Mesodermal cell (in vitro differentiated cells): ENCODE measurements around the gene SGMS1.
"Not testable (repeated sequence)": the region's sequence is repeated elsewhere in the genome, so short reads cannot be mapped to it uniquely, and the experiment has no call there.

ENCODE experiments used
- H3K27ac ChIP-seq: 2 replicates; pipeline ENCODE4 v1.7.0; 2013; ENCODE audit warnings: mild to moderate bottlenecking, low read depth, low read length, moderate library complexity; ENCODE audit not compliant: severe bottlenecking
- H3K36me3 ChIP-seq: 2 replicates; pipeline ENCODE4 v1.7.1; 2013; ENCODE audit warnings: mild to moderate bottlenecking, low read length, moderate library complexity; ENCODE audit not compliant: control insufficient read depth, insufficient read depth
- H3K4me1 ChIP-seq: one replicate; pipeline ENCODE4 v1.7.1; 2013; ENCODE audit warnings: mild to moderate bottlenecking, low read length; ENCODE audit not compliant: insufficient read depth, control insufficient read depth, poor library complexity, severe bottlenecking
- H3K4me3 ChIP-seq: 2 replicates; pipeline ENCODE4 v1.7.0; 2013; ENCODE audit warnings: low read length, control low read depth, mild to moderate bottlenecking; ENCODE audit not compliant: insufficient read depth, poor library complexity, severe bottlenecking; ENCODE audit errors: extremely low read depth
- H3K9me3 ChIP-seq: 2 replicates; pipeline ENCODE4 v1.7.1; 2013; ENCODE audit warnings: mild to moderate bottlenecking, low read length, moderate library complexity; ENCODE audit not compliant: control insufficient read depth
- WGBS, 2 experiments: methylation state at CpG; one replicate each; pipeline ENCODE4 v1.1.5; 2013; ENCODE audit warnings: missing lambda C conversion rate in 2 of 2; ENCODE audit not compliant: insufficient coverage in 2 of 2; 5-methylcytosine and 5-hydroxymethylcytosine counted together

SGMS1 gene

DNA sequence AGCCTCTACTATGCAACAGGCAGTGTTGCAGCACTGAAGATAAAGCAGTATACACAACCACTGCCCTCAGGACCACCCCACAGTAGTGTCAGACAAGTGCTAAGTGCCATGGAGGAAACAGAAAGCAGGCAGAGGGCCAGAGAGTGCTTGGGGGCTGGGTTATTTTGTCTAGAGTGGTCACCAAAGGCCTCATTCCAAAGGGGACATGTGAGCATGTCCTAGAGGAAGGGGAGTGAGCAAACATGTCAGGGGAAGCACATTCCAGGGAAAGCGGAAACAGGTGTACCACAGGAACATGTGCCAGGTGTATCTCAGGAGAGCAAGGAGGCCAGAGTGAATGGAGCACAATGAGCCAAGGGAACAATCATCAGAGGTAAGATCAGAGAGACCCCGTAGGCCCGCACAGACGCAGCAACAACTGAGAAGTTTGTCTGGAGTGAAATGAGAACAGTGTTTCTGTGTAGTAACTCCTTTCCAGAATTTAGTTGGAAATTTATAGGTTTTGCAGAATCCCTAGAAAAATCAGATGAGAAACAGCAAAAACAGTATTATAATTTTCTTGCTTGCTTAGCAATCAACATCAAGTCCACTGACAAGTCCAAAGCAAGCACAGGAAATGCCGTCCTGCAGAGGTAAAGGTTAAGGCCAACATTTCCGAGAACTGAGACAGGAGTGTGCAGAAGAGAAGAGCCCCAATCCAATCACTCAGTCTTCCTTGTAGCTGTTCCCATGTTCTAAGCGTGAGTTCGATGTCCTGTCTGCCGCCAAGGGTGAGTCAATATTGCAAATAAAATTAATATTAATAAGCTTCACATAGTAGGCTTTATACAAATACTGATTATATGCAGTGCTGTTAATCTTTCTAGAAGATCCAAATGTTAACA lies 67.3 kb downstream of the SGMS1 start:
- Histone ChIP-seq H3K4me3 (no peak overlapping the region), H3K4me1 (no peaks in the 10 kb centered on the region)
- WGBS, 2 experiments, result 96 to 97% methylated on average over 5 to 6 of the region's 9 CpGs

DNA sequence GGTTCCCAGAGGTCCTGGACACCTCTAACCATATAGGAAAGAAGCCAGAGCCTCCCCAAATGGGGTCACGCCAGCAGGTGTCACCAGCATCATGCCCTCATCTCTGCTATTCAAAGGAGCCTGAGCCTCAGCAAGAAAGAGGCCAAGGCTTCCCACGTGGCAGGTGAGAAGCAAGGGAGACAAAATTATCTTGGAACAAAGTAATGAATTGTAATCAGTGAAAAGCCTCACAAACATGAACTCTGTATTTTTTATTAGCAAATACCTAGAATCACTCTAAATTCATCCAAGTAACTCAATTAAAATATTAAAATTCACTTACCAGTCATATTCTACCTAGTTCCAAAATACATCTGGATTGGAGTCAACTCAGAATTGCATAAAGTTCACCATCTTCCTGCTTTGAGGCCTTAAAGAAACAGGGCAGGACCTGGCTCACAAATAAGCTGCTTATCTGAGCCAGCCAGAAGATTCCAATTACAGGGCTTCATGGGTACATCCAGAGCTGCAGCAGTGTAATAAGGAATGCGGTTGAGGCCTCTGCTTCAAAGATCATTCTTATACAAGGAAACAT lies 68.7 kb downstream of the SGMS1 start:
- H3K36me3 ChIP-seq, result no peaks in the 10 kb centered on the region
- no peaks in the 10 kb centered on the region for H3K9me3 ChIP-seq
- WGBS, 2 experiments, result no CpG with 5 or more reads among the region's 3 CpGs
- no peaks in the 10 kb centered on the region for H3K4me1 ChIP-seq
- no peak overlapping the region for H3K27ac ChIP-seq
- H3K4me3 ChIP-seq, result no peak overlapping the region

More for the DNA sequence above, 67.3 kb downstream of the SGMS1 start:
- Histone ChIP-seq H3K27ac (no peak overlapping the region), H3K36me3 (no peaks in the 10 kb centered on the region), H3K9me3 (no peaks in the 10 kb centered on the region)

DNA sequence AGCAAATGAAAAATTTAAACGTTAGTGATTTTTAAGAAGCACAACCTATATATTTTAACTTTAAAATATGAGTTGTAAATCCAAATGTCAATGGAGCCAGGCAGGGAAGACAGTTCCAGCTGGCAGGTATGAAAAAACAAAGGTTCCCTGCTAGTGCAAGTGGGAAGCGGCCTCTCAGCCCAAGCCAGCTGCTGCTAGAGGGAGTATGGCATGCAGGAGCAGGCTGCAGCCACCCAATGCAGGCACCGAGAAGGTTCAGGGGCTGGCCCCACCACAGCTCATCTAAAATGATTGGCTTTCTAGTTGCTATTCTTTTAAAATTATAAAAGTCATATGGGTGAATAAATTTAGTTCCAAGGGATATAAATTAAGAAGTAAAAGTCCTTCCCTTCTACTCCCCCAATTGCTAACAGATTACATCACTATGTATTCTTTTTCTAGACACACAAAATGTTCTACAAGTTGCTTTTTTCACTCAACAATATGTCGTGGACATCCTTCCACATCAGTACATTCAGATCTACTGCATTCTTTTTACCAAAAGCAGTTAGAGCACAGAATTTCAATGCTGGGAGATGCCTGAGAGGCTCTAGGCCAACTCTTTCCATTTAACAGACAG lies 69.3 kb downstream of the SGMS1 start:
- no peak overlapping the region for H3K4me3 ChIP-seq
- H3K4me1 ChIP-seq, result no peaks in the 10 kb centered on the region
- 89 to 93% methylated on average over 2 of the region's 4 CpGs for WGBS, 2 experiments
- H3K27ac ChIP-seq, result no peak overlapping the region
- no peaks in the 10 kb centered on the region for H3K9me3 ChIP-seq
- H3K36me3 ChIP-seq, result no peaks in the 10 kb centered on the region

DNA sequence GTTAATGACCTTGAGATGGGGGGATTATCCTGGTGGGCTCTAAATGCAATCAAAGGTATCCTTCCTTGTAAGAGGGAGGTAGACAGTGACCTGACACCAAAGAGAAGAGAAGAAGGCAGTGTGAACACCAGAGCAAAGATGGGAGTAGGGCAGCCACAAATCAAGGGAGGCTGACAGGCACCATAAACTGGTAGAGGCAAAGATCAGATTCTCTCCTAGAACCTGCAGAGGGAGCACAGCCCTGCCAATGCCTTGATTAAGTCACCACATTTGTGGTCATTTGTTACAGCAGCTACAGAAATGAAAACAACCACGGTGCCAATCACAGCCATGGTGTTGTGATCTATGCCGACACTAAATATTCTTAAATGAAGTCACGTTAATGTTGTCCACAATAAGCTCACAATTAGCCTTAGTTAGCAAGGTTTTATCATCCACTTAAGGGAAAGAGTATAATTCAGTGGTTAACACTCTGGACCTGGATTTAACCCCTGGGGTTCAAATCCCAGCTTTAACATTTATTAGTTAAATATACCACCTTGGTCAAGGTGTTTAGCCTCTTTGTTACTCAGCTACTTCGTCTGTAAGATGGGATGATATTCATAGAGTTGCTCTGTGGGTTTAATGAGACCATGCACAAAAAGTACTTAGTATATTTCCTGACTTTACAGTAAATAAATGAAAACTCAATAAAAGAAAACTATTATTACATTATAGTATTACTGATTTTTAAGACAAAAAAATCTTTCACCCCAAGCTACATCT lies 70.8 kb downstream of the SGMS1 start:
- no peaks in the 10 kb centered on the region for H3K36me3 ChIP-seq
- H3K9me3 ChIP-seq, result peaks cover 4% of the 10 kb centered on the region
- no peak overlapping the region for H3K27ac ChIP-seq
- 83 to 84% methylated on average over 3 of the region's 4 CpGs for WGBS, 2 experiments
- H3K4me3 ChIP-seq, result no peak overlapping the region
- no peaks in the 10 kb centered on the region for H3K4me1 ChIP-seq

DNA sequence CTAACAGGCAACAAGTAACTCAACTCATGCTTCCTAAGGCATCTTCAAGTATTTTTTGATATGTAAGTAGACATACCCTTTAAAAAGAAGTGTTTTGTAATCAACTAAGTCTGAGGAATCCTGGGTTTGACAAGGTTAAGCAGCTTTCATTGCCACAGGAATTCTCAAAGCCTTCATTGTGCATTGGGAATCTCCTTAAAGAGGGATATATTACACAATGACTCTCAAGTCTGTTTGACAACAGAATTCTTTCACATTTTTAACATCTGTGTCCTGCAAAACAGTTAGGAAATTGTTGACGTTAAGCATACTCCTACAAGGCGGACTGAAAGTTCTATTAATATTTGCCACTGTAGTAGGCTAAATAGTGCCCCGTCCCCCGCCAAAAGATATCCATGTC lies 71.4 kb downstream of the SGMS1 start:
- no peaks in the 10 kb centered on the region for H3K4me1 ChIP-seq
- no peak overlapping the region for H3K4me3 ChIP-seq
- WGBS, 2 experiments, result 86 to 100% methylated on average over 1 to 3 of the region's 4 CpGs
- H3K9me3 ChIP-seq, result peaks cover 8% of the 10 kb centered on the region
- H3K36me3 ChIP-seq, result no peaks in the 10 kb centered on the region
- no peak overlapping the region for H3K27ac ChIP-seq

DNA sequence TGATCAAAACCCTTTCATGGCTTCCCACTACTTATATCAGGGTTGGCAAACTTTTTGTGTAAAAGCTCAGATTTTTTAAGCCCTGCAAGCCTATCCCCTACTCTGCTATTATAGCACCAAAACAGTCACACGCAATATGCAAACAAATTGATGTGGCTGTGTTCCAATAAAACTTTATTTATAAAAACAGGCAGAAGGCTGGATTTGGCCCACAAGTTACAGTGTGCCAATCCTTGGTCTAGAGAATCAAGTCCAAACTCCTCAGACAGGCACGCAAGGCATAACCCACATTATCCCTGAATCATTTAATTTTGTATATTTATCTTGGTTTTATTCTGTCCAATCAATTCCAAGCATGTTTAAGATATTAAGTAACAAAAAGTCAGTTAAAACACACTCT lies 71.9 kb downstream of the SGMS1 start:
- Histone ChIP-seq H3K9me3 (peaks cover 8% of the 10 kb centered on the region), H3K4me3 (no peak overlapping the region), H3K27ac (no peak overlapping the region), H3K36me3 (no peaks in the 10 kb centered on the region), H3K4me1 (no peaks in the 10 kb centered on the region)
- WGBS, 2 experiments, result 100% methylated on average over 1 of the region's 2 CpGs; no CpG with 5 or more reads in 1 of the 2 experiments

DNA sequence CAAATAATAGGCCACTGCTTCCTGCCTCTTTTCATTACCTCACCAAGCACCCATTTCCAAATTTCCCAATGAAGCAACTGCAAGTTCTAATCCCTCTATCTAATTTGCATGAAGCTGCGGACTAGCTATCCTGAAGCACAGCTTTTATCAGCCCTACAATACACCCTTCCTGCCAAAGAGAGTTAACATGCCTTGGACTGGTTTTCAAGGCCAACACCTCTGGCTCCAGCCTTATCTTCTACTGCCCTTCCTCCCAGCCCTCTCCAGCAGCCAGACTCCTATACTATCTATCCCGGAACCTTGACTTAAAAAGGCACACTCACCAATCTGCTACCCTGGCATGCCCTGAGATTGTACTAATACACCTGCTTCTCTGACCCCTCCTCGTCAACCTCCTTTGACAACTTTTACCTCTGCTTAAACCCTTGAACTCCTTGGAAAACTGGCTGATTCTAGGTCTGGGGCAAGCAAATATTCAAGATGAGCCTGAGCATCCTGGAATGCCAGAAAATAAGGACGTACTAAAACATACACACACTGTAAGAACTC lies 73.4 kb downstream of the SGMS1 start:
- WGBS, 2 experiments, result 64 to 71% methylated on average over 3 of the region's 4 CpGs

DNA sequence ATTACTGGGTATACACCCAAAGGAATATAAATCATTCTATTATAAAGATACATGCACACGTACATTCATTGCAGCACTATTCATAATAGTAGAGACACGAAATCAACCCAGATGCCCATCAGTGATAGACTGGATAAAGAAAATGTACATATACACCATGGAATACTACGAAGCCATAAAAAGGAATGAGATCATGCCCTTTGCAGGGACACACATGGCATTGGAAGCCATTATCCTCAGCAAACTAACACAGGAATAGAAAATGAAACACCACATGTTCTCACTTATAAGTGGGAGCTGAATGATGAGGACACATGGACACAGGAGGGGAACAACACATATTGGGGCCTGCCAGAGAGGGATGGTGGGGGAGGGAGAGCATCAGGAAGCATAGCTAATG lies 74.6 kb downstream of the SGMS1 start:
- H3K36me3 ChIP-seq, H3K4me3 ChIP-seq, H3K4me1 ChIP-seq, H3K27ac ChIP-seq, H3K9me3 ChIP-seq: not testable (repeated sequence)
- 100% methylated on average over 2 of the region's 3 CpGs; no CpG with 5 or more reads in 1 of the 2 experiments for WGBS, 2 experiments

More for the DNA sequence above, 73.4 kb downstream of the SGMS1 start:
- Histone ChIP-seq H3K36me3 (no peaks in the 10 kb centered on the region), H3K4me3 (no peak overlapping the region), H3K4me1 (no peaks in the 10 kb centered on the region), H3K9me3 (peaks cover 8% of the 10 kb centered on the region), H3K27ac (peak overlapping the region; percentile 36)

DNA sequence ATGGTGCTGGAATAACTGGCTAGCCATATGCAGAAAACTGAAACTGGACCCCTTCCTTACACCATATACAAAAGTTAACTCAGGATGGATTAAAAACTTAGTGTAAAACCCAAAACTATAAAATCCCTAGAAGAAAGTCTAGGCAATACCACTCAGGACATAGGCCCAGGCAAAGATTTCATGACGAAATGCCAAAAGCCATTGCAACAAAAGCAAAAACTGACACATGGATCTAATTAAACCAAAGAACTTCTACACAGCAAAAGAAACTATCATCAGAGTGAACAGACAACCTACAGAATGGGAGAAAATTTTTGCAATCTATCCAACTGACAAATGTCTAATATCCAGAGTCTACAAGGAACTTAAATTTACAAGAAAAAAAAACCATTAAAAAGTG lies 75.3 kb downstream of the SGMS1 start:
- not testable (repeated sequence) for H3K4me3 ChIP-seq, H3K4me1 ChIP-seq, H3K36me3 ChIP-seq, H3K9me3 ChIP-seq, H3K27ac ChIP-seq
- 78% methylated on average over 1 of the region's 1 CpG; no CpG with 5 or more reads in 1 of the 2 experiments for WGBS, 2 experiments

DNA sequence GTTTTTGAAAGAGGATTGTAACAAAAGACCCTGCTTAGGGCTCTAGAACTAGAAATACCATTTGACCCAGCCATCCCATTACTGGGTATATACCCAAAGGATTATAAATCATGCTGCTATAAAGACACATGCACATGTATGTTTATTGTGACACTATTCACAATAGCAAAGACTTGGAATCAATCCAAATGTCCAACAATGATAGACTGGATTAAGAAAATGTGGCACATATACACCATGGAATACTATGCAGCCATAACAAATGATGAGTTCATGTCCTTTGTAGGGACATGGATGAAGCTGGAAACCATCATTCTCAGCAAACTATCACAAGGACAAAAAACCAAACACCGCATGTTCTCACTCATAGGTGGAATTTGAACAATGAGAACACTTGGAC lies 77.5 kb downstream of the SGMS1 start:
- no CpG with 5 or more reads among the region's 1 CpG for WGBS, 2 experiments
- H3K27ac ChIP-seq, H3K9me3 ChIP-seq, H3K36me3 ChIP-seq, H3K4me3 ChIP-seq, H3K4me1 ChIP-seq: not testable (repeated sequence)
